ENCODE results near the gene SHC1.

DNA sequence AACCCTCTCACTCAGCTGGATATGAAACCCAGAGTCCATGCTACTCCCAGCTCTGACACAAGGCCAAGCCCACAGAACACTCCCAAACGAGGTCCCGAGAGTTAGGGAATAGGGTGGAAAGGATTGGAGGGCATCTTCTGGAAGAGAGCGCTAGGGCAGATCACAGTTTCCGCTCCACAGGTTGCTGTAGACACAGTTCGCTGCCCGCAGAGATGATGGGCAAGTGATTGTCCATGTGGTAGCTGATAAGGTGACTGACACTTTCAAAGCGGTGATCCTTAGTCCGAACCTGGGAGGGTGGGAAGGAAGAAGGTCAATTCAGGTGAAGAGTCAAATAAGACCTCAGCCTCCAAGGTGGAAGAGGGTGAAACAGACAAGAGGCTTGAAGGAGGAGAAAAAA lies 6.9 kb downstream of the SHC1 start:
- TF ChIP-seq, protein P1, sequence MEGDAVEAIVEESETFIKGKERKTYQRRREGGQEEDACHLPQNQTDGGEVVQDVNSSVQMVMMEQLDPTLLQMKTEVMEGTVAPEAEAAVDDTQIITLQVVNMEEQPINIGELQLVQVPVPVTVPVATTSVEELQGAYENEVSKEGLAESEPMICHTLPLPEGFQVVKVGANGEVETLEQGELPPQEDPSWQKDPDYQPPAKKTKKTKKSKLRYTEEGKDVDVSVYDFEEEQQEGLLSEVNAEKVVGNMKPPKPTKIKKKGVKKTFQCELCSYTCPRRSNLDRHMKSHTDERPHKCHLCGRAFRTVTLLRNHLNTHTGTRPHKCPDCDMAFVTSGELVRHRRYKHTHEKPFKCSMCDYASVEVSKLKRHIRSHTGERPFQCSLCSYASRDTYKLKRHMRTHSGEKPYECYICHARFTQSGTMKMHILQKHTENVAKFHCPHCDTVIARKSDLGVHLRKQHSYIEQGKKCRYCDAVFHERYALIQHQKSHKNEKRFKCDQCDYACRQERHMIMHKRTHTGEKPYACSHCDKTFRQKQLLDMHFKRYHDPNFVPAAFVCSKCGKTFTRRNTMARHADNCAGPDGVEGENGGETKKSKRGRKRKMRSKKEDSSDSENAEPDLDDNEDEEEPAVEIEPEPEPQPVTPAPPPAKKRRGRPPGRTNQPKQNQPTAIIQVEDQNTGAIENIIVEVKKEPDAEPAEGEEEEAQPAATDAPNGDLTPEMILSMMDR (IDR thresholded peaks at IDR 0.05) = no peak
- TF ChIP-seq EZH2 (IDR thresholded peaks at IDR 0.05) = no peak

All from neural progenitor cell (in vitro differentiated cells).